Liver (tissue), 3 donors: ENCODE results near the gene EIF5B.

Experiments used
- ATF3 ChIP-seq: IDR thresholded peaks from 2 replicates; pipeline ENCODE4 v1.6.1; 2016; ENCODE audit warnings: antibody characterized with exemption
- CTCF ChIP-seq: fragments of 150-350 bp; IDR thresholded peaks from 2 replicates; pipeline ENCODE4 v1.5.1; 2017; ENCODE audit warnings: improper control_type of control experiment, low read depth, low read length; ENCODE audit not compliant: missing input control
- FOXA1 ChIP-seq: IDR thresholded peaks from 2 replicates; pipeline ENCODE4 v1.6.1; 2016; ENCODE audit warnings: antibody characterized with exemption
- HNF4A ChIP-seq, 2 donors: conservative IDR thresholded peaks; 2 replicates each; pipeline ENCODE4 v1.6.1; 2016; ENCODE audit warnings: antibody characterized with exemption in 2 of 2, mild to moderate bottlenecking in 2 of 2
- MAX ChIP-seq: IDR thresholded peaks from 2 replicates; pipeline ENCODE4 v1.6.1; 2016; ENCODE audit warnings: antibody characterized with exemption
- NR2F2 ChIP-seq: IDR thresholded peaks from 2 replicates; pipeline ENCODE4 v1.6.1; 2016; ENCODE audit warnings: antibody characterized with exemption
- RAD21 ChIP-seq, 2 donors: IDR thresholded peaks; 2 replicates each; pipeline ENCODE4 v1.6.1; 2016; ENCODE audit warnings: antibody characterized with exemption in 2 of 2, mild to moderate bottlenecking in 2 of 2
- SP1 ChIP-seq: IDR thresholded peaks from 2 replicates; pipeline ENCODE4 v1.6.1; 2018; ENCODE audit warnings: antibody characterized with exemption, mild to moderate bottlenecking
- TAF1 ChIP-seq: conservative IDR thresholded peaks from 2 replicates; pipeline ENCODE4 v1.6.1; 2016; ENCODE audit warnings: antibody characterized with exemption, mild to moderate bottlenecking
- YY1 ChIP-seq: IDR thresholded peaks from 2 replicates; pipeline ENCODE4 v1.6.1; 2016; ENCODE audit warnings: antibody characterized with exemption, mild to moderate bottlenecking
- donor health status: healthy.
- donor health status: healthy.

GRCh38 chr2:99337113-99338028 lies at the start of gene EIF5B:
- TF ChIP-seq CTCF, result peak; percentile 50
- peak; percentile 75 for TF ChIP-seq SP1
- peak; percentile 72 for TF ChIP-seq YY1
- no peak for TF ChIP-seq TAF1
- TF ChIP-seq HNF4A (conservative IDR thresholded peaks at IDR 0.05), result peak; percentile 34 to 67
- TF ChIP-seq RAD21 (IDR thresholded peaks at IDR 0.05), result peak; percentile 49 to 72
- TF ChIP-seq MAX, result peak; percentile 77
- peak; percentile 16 for TF ChIP-seq NR2F2
- no peak for TF ChIP-seq FOXA1
- no peak for TF ChIP-seq ATF3
